HG03521 (cell line): ENCODE results near the gene ATP5MC2.
A peak's percentile ranks its signal among the peaks of the same experiment; 100 is the strongest.
"Not testable (repeated sequence)": the region's sequence is repeated elsewhere in the genome, so short reads cannot be mapped to it uniquely, and the experiment has no call there.

Source experiments
- ATAC-seq: cut with Tn5 transposase; IDR thresholded peaks from one replicate; pipeline ENCODE4 v1.9.1; 2021; ENCODE audit warnings: mild to moderate bottlenecking, moderate library complexity; ENCODE audit not compliant: unreplicated experiment

The ATP5MC2 gene

DNA sequence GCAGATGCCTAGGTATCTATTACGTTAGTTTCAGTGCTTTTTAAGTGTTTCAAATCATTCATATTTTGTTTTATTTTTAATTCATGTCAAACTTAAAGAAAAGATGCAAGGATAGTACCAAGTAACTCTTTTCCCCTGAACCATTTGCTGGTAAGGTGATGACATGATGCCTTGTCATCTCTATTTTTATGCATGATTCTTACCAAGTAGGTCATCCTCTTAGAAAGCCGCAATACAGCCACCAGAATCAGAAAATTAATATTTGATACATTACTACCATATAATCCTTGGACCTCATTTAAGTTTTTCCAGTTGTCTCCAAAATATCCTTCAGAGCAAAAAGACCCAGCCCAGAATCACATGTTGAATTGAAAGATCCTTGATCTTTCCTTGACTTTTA, 22.3 kb downstream of the ATP5MC2 start:
- no peak for ATAC-seq

DNA sequence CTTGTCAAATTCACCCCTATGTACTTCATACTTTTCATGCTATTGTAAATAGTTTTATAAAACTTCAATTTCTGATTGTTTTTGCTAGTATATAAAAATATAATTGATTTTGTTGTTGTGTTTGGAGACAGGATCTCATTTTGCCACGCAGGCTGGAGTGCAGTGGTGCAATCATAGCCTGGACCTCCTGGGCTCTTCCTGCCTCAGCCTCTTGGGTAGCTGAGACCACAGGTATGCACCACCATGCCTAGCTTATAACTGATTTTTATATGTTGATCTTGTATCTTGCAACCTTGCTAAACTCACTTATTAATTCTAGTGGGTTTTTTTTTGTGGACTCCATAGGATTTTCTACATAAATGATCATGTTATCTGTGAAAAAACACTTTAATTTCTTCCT, 23.5 kb downstream of the ATP5MC2 start:
- no peak for ATAC-seq

DNA sequence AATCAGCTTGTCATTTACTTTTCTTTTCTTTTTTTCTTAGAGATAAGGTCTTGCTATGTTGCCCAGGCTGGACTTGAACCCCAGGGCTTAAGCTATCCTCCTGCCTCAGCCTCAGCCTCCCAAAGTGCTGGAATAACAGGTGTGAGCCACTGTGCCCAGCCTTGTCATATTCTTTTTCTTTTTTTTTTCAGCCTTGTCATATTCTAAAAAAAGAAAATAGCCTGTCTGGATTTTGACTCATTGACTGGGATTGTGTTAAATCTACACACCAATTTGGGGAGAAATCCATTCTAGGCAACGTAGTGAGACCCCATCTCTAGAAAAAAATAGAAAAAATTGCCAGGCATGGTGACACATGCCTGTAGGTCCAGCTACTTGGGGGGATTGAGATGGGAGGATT, 24.1 kb downstream of the ATP5MC2 start:
- ATAC-seq, result no peak

DNA sequence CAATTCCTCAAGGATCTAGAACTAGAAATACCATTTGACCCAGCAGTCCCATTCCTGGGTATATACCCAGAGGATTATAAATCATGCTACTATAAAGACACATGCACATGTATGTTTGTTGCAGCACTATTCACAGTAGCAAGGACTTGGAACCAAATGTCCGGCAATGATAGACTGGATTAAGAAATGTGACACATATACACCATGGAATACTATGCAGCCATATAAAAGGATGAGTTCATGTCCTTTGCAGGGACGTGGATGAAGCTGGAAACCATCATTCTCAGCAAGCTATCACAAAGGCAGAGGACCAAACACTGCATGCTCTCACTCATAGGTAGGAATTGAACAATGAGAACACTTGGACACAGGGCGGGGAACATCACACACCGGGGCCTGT, 29.6 kb downstream of the ATP5MC2 start:
- not testable (repeated sequence) for ATAC-seq

GRCh38 chr12:53645165-53645564, 30.7 kb downstream of the ATP5MC2 start:
- no peak for ATAC-seq

- no peak for ATAC-seq
Observed at GRCh38 chr12:53644133-53644532, 31.8 kb downstream of the ATP5MC2 start.

GRCh38 chr12:53643232-53643979, 32.5 kb downstream of the ATP5MC2 start:
- no peak for ATAC-seq

DNA sequence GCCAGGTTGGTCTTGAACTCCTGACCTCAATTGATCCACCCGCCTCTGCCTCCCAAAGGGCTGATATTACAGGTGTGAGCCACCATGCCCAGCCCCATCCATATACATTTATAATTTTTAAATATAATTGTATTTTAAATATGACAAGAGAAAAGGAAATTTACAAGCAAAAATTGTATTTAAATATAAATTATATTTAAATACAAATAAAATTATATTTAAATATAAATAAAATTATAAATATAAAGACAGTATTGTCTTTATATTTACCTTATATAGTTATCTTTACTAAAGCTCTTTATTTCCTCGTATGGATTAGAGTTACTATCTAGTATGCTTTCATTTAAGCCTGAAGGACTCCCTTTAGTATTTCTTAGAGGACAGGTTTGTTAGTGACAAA, 37.8 kb downstream of the ATP5MC2 start:
- no peak for ATAC-seq

- no peak for ATAC-seq
Observed at GRCh38 chr12:53636641-53637040, 39.2 kb downstream of the ATP5MC2 start.

DNA sequence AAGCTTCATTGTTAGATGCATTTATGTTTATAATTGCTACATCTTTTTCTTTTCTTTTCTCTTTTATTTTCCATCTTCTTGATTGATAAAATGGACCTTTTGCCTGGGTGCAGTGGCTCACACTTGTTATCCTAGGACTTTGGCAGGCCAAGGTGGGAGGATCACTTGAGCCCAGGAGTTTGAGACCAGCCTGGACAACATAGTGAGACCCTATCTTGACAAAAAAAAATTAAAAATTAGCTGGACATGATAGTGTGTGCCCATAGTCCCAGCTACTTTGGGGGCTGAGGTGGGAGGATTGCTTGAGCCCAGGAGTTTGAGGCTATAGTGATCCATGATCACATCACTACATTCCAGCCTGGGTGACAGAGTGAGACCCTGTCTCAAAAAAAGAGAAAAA, 40.2 kb downstream of the ATP5MC2 start:
- not testable (repeated sequence) for ATAC-seq

DNA sequence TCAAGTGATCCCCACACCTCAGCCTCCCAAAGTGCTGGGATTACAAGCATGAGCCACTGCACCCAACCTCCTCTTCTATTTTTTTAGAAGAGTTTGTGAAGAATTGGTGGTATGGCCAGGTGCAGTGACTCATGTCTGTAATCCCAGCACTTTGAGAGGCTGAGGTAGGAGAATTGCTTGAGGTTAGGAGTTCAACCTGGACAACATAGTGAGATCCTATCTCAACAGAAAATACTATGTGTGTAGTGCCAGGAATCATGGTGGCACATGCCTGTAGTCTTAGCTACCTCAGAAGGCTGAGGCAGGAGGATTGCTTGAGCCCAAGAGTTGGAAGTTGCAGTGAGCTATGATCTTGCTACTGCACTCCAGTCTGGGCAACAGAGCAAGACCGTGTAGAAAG, 44.2 kb downstream of the ATP5MC2 start:
- ATAC-seq, result no peak

DNA sequence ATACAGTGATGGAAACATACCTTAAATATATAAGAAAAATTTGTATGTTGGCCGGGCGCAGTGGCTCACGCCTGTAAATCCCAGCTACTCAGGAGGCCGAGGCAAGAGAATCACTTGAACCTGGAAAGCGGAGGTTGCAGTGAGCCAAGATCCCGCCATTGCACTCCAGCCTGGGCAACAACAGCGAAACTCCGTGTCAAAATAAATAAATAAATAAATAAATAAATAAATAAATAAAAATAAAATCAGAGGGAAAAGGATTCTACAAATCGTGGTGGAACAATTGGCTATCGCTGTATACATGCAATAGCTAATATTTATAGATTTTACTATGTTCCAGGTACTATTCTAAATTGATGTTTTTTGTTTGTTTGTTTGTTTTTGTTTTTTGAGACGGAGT, 48.0 kb downstream of the ATP5MC2 start:
- no peak for ATAC-seq

- ATAC-seq, result peak; percentile 6
Observed at GRCh38 chr12:53626702-53627169, 49.1 kb downstream of the ATP5MC2 start.

GRCh38 chr12:53625946-53626701, 49.8 kb downstream of the ATP5MC2 start, which contains the start of gene ATF7:
Gene ATF7, minus strand, starts transcription at chr12:53626382. Its CDS starts 25,382 bp downstream, at chr12:53601000.
- peak; percentile 94 for ATAC-seq

- no peak for ATAC-seq
Observed at GRCh38 chr12:53625373-53625945, 50.4 kb downstream of the ATP5MC2 start.

DNA sequence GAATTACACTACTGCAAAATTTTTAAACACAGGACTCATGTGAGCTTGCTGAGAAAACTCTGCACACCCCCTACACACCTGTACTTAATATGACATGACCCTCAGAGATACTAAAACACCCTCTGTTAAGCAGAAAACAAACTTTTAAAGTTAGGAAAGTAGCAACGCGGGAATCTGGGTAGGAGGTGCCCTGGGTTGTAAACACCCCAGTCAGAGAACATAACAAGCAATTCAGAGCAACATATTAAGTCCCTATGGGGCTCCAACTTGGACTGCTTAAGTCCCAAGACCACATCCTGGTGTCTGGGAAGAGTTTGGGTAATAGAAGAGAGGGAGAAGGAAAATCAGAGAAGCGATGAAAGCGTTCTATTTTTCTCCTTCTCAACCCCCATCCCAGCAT, 50.9 kb downstream of the ATP5MC2 start:
- ATAC-seq, result no peak

- no peak for ATAC-seq
Observed at GRCh38 chr12:53624458-53624857, 51.4 kb downstream of the ATP5MC2 start.

GRCh38 chr12:53623548-53624385, 52.1 kb downstream of the ATP5MC2 start:
- ATAC-seq, result no peak

- no peak for ATAC-seq
Observed at GRCh38 chr12:53622724-53623123, 53.2 kb downstream of the ATP5MC2 start.

- ATAC-seq, result no peak
Observed at GRCh38 chr12:53618275-53618674, 57.6 kb downstream of the ATP5MC2 start.

DNA sequence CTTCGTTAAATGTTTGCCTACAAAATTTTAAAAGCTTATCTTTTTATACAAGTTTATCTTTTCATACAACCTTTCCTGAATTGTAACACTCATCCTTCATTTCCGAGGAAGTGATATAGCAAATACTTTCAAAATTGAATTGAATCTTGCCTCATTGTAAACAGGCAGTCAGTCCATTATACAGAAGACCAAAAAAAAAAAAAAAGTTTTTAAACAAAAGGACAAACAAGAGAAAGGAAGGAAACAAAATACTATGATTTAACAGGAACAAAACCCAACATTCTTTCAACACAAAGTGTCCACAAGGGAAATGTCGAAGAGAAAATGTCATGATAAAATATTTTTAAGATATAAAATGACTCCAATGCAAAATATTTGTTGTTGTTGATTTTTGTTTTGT, 58.2 kb downstream of the ATP5MC2 start:
- ATAC-seq, result no peak
